ENCODE measurements around the gene SPIRE2.
A peak's percentile ranks its signal among the peaks of the same experiment; 100 is the strongest.

DNA sequence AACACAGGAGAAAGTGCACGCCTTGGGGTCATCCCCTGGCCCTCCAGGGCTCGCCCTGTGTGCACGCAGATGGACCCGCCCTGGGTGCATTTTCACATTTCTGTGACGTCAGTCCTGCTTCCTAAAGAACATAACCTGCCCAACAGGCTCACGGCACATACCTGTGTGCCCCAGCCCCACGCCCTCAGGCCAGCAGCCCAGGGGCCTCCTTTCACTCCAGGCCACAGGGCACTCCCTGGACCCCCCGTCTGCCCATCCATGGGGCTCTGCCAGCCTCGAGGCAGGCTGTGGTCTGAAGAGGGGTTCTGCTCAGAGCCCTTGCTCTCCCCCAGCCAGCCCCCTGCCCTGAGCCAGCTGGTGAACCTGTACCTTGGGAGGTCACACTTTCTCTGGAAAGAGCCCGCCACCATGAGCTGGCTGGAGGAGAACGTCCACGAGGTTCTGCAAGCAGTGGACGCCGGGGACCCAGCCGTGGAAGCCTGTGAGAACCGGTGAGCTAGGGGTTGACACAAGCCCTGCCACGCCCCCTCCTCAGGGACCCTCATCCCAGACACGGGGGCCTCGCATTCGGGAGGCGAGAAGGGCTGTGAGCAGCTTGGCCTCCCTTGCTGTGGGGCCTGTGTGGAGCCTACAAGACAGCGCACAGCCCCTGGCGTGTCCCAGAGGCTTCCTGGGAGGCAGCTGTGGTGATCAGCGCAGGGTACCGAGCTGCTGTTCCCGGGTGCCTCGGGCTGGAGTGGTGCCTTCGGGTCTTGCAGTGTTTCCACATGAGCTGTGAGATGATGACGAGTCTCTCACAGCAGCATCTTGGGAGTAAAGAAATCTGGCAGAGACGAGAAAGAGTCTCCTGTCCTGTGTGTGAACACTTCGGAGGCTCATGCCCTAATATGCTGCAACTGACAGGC lies 76.6 kb downstream of the SPIRE2 start:
- TF ChIP-seq, protein P1, sequence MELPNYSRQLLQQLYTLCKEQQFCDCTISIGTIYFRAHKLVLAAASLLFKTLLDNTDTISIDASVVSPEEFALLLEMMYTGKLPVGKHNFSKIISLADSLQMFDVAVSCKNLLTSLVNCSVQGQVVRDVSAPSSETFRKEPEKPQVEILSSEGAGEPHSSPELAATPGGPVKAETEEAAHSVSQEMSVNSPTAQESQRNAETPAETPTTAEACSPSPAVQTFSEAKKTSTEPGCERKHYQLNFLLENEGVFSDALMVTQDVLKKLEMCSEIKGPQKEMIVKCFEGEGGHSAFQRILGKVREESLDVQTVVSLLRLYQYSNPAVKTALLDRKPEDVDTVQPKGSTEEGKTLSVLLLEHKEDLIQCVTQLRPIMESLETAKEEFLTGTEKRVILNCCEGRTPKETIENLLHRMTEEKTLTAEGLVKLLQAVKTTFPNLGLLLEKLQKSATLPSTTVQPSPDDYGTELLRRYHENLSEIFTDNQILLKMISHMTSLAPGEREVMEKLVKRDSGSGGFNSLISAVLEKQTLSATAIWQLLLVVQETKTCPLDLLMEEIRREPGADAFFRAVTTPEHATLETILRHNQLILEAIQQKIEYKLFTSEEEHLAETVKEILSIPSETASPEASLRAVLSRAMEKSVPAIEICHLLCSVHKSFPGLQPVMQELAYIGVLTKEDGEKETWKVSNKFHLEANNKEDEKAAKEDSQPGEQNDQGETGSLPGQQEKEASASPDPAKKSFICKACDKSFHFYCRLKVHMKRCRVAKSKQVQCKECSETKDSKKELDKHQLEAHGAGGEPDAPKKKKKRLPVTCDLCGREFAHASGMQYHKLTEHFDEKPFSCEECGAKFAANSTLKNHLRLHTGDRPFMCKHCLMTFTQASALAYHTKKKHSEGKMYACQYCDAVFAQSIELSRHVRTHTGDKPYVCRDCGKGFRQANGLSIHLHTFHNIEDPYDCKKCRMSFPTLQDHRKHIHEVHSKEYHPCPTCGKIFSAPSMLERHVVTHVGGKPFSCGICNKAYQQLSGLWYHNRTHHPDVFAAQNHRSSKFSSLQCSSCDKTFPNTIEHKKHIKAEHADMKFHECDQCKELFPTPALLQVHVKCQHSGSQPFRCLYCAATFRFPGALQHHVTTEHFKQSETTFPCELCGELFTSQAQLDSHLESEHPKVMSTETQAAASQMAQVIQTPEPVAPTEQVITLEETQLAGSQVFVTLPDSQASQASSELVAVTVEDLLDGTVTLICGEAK (IDR thresholded peaks at IDR 0.05): no peak
- TF ChIP-seq, protein P1 (CRISPR knock-in tag; IDR thresholded peaks at IDR 0.05): no peak
- TF ChIP-seq, protein P2, sequence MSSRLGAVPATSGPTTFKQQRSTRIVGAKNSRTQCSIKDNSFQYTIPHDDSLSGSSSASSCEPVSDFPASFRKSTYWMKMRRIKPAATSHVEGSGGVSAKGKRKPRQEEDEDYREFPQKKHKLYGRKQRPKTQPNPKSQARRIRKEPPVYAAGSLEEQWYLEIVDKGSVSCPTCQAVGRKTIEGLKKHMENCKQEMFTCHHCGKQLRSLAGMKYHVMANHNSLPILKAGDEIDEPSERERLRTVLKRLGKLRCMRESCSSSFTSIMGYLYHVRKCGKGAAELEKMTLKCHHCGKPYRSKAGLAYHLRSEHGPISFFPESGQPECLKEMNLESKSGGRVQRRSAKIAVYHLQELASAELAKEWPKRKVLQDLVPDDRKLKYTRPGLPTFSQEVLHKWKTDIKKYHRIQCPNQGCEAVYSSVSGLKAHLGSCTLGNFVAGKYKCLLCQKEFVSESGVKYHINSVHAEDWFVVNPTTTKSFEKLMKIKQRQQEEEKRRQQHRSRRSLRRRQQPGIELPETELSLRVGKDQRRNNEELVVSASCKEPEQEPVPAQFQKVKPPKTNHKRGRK (tag; IDR thresholded peaks at IDR 0.05): no peak
- no peak for TF ChIP-seq NUFIP1 (IDR thresholded peaks at IDR 0.05; ENCODE audit: partially characterized antibody)
- TF ChIP-seq RBFOX2 (IDR thresholded peaks at IDR 0.05; ENCODE audit: low read depth, low read length): 0 out of 2 replicates have a peak, but pooled peaks have one; percentile 26
- no peak for TF ChIP-seq KDM1A (IDR thresholded peaks at IDR 0.05)
- TF ChIP-seq C11orf30 (IDR thresholded peaks at IDR 0.05; ENCODE audit: low read depth): no peak
- no peak for TF ChIP-seq PRPF4 (IDR thresholded peaks at IDR 0.05; ENCODE audit: insufficient read depth, low read depth, low read length, poor library complexity, severe bottlenecking)
- TF ChIP-seq CREM (IDR thresholded peaks at IDR 0.05; ENCODE audit: low read depth): no peak
- TF ChIP-seq, protein P3, sequence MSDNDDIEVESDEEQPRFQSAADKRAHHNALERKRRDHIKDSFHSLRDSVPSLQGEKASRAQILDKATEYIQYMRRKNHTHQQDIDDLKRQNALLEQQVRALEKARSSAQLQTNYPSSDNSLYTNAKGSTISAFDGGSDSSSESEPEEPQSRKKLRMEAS (CRISPR knock-in tag; IDR thresholded peaks at IDR 0.05): no peak
- TF ChIP-seq NR1H2 (CRISPR knock-in tag; IDR thresholded peaks at IDR 0.05): no peak

All from K562 (cell line).